ENCODE results near the gene PAK1. TPM values are rescaled to one million over a fixed set of nuclear protein-coding genes. Genes with fewer than 3 reads are reported as not detected.

PAK1 gene
- total RNA-seq, 1 donor from 2014 or later = 41.0 TPM

DNA sequence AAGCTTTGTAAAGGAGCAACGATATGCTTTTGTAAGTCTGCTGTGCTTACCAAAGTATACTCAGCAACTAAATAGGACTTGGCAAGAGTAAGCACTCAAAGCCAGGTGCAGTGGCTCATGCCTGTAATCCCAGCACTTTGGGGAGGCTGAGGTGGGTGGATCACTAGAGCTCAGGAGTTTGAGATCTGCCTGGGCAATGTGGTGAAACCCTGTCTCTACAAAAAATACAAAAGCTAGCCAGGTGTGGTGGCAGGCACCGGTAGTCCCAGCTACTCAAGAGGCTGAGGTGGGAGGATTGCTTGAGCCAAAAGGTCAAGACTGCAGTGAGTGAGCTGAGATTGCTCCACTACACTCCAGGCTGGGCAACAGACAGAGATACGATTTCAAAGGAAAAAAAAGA, 67.5 kb downstream of the PAK1 start:
- peaks cover 81% of the 10 kb centered on the region for H3K79me2 ChIP-seq (ENCODE audit: insufficient read depth, low read length)
- no peaks in the 10 kb centered on the region for H3K36me3 Mint-ChIP-seq (ENCODE audit: low read depth, unreplicated experiment)

DNA sequence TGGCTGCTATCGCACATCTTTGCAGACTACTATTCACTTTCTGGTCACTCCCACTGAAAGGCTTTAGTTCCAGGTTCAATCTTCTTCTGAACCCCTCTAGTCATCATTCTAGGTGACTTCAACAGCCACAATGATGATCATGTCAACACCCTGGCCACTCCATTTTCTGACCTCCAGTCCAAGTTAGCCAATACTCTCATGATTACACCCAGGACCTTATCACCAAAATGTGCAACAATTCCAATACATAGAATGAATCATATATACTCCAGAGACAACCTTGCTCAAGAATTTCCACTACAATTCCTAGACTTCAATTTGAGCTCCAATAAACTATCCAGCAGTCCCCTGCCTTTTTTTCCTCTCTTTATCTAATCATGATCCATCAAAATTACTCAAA, 70.7 kb downstream of the PAK1 start:
- no peak for TF ChIP-seq EZH2 (IDR thresholded peaks at IDR 0.05; ENCODE audit: insufficient read depth, low read length)
- TF ChIP-seq, protein P1, sequence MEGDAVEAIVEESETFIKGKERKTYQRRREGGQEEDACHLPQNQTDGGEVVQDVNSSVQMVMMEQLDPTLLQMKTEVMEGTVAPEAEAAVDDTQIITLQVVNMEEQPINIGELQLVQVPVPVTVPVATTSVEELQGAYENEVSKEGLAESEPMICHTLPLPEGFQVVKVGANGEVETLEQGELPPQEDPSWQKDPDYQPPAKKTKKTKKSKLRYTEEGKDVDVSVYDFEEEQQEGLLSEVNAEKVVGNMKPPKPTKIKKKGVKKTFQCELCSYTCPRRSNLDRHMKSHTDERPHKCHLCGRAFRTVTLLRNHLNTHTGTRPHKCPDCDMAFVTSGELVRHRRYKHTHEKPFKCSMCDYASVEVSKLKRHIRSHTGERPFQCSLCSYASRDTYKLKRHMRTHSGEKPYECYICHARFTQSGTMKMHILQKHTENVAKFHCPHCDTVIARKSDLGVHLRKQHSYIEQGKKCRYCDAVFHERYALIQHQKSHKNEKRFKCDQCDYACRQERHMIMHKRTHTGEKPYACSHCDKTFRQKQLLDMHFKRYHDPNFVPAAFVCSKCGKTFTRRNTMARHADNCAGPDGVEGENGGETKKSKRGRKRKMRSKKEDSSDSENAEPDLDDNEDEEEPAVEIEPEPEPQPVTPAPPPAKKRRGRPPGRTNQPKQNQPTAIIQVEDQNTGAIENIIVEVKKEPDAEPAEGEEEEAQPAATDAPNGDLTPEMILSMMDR (IDR thresholded peaks at IDR 0.05; ENCODE audit: insufficient read depth, low read depth, low read length) = no peak
- FAIRE-seq (no peak), DNase-seq (ENCODE audit: low read depth) (no peak)
- H3K4me1 Mint-ChIP-seq (ENCODE audit: low read depth, unreplicated experiment) = peaks cover 21% of the 10 kb centered on the region
- no peak overlapping the region for H3K4me3 Mint-ChIP-seq (ENCODE audit: unreplicated experiment)
- Histone ChIP-seq H3K9me3 (ENCODE audit: insufficient read depth, low read depth, low read length) (no peaks in the 10 kb centered on the region), H3K27ac (ENCODE audit: low read depth, low read length) (no peak overlapping the region), H4K20me1 (ENCODE audit: insufficient read depth, low read length) (peaks cover 54% of the 10 kb centered on the region), H3K4me2 (ENCODE audit: low read length) (no peak overlapping the region), H3K27me3 (ENCODE audit: insufficient read depth, low read length) (no peaks in the 10 kb centered on the region), H3K79me2 (ENCODE audit: insufficient read depth, low read length) (peaks cover 61% of the 10 kb centered on the region), H3K4me3 (ENCODE audit: insufficient read depth, low read depth, low read length) (no peak overlapping the region), H3K9ac (ENCODE audit: low read length) (no peak overlapping the region), H3K4me1 (ENCODE audit: insufficient read depth, low read length) (peaks cover 9% of the 10 kb centered on the region), H3K36me3 (ENCODE audit: insufficient read depth, low read length) (no peaks in the 10 kb centered on the region), H2AFZ (ENCODE audit: low read depth, low read length) (no peak overlapping the region)
- H3K9me3 Mint-ChIP-seq (ENCODE audit: unreplicated experiment) = no peaks in the 10 kb centered on the region
- no peaks in the 10 kb centered on the region for H3K27me3 Mint-ChIP-seq (ENCODE audit: low read depth, unreplicated experiment)
- no peak overlapping the region for H3K27ac Mint-ChIP-seq (ENCODE audit: unreplicated experiment)
- H3K36me3 Mint-ChIP-seq (ENCODE audit: low read depth, unreplicated experiment) = no peaks in the 10 kb centered on the region

More for the DNA sequence above, 67.5 kb downstream of the PAK1 start:
- TF ChIP-seq, protein P1 (IDR thresholded peaks at IDR 0.05; ENCODE audit: insufficient read depth, low read depth, low read length) = no peak
- TF ChIP-seq EZH2 (IDR thresholded peaks at IDR 0.05; ENCODE audit: insufficient read depth, low read length) = no peak
- H3K4me1 Mint-ChIP-seq (ENCODE audit: low read depth, unreplicated experiment) = peaks cover 24% of the 10 kb centered on the region
- Histone ChIP-seq H3K36me3 (ENCODE audit: insufficient read depth, low read length) (no peaks in the 10 kb centered on the region), H3K4me3 (ENCODE audit: insufficient read depth, low read depth, low read length) (no peak overlapping the region), H3K27me3 (ENCODE audit: insufficient read depth, low read length) (no peaks in the 10 kb centered on the region), H3K4me2 (ENCODE audit: low read length) (no peak overlapping the region), H3K9me3 (ENCODE audit: insufficient read depth, low read depth, low read length) (no peaks in the 10 kb centered on the region), H3K4me1 (ENCODE audit: insufficient read depth, low read length) (peaks cover 21% of the 10 kb centered on the region), H3K27ac (ENCODE audit: low read depth, low read length) (no peak overlapping the region), H2AFZ (ENCODE audit: low read depth, low read length) (no peak overlapping the region), H4K20me1 (ENCODE audit: insufficient read depth, low read length) (peaks cover 44% of the 10 kb centered on the region), H3K9ac (ENCODE audit: low read length) (no peak overlapping the region)
- no peak overlapping the region for H3K4me3 Mint-ChIP-seq (ENCODE audit: unreplicated experiment)
- no peaks in the 10 kb centered on the region for H3K27me3 Mint-ChIP-seq (ENCODE audit: low read depth, unreplicated experiment)
- no peaks in the 10 kb centered on the region for H3K9me3 Mint-ChIP-seq (ENCODE audit: unreplicated experiment)
- no peak for DNase-seq (ENCODE audit: low read depth)
- no peak for FAIRE-seq
- H3K27ac Mint-ChIP-seq (ENCODE audit: unreplicated experiment) = no peak overlapping the region

DNA sequence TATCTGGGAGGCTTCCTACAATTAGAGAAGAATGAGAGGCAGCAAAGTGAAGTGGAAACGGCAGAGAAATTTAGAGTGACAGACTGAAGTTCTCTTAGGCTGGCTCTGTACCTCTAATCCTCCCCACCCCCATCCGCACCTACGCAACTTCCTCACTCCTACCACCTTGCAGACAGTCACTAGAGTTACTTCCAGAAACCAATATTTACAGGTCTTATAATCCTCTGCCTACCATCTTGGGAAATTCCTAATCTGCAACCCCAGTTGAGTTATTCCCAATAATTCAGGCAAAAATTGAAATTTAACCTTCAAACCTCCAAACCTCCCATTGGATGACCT, 71.7 kb downstream of the PAK1 start:
- no peak overlapping the region for H3K4me3 Mint-ChIP-seq (ENCODE audit: unreplicated experiment)
- Histone ChIP-seq H3K27me3 (ENCODE audit: insufficient read depth, low read length) (no peaks in the 10 kb centered on the region), H2AFZ (ENCODE audit: low read depth, low read length) (no peak overlapping the region), H3K27ac (ENCODE audit: low read depth, low read length) (no peak overlapping the region), H3K4me2 (ENCODE audit: low read length) (no peak overlapping the region), H4K20me1 (ENCODE audit: insufficient read depth, low read length) (peaks cover 54% of the 10 kb centered on the region), H3K79me2 (ENCODE audit: insufficient read depth, low read length) (peaks cover 66% of the 10 kb centered on the region), H3K9ac (ENCODE audit: low read length) (no peak overlapping the region), H3K36me3 (ENCODE audit: insufficient read depth, low read length) (peaks cover 2% of the 10 kb centered on the region), H3K9me3 (ENCODE audit: insufficient read depth, low read depth, low read length) (no peaks in the 10 kb centered on the region), H3K4me1 (ENCODE audit: insufficient read depth, low read length) (peaks cover 3% of the 10 kb centered on the region), H3K4me3 (ENCODE audit: insufficient read depth, low read depth, low read length) (no peak overlapping the region)
- FAIRE-seq (no peak), DNase-seq (ENCODE audit: low read depth) (no peak)
- H3K27ac Mint-ChIP-seq (ENCODE audit: unreplicated experiment) = no peak overlapping the region
- TF ChIP-seq, protein P1 (IDR thresholded peaks at IDR 0.05; ENCODE audit: insufficient read depth, low read depth, low read length) = no peak
- TF ChIP-seq EZH2 (IDR thresholded peaks at IDR 0.05; ENCODE audit: insufficient read depth, low read length) = no peak
- peaks cover 11% of the 10 kb centered on the region for H3K4me1 Mint-ChIP-seq (ENCODE audit: low read depth, unreplicated experiment)
- H3K36me3 Mint-ChIP-seq (ENCODE audit: low read depth, unreplicated experiment) = no peaks in the 10 kb centered on the region
- H3K27me3 Mint-ChIP-seq (ENCODE audit: low read depth, unreplicated experiment) = no peaks in the 10 kb centered on the region
- no peaks in the 10 kb centered on the region for H3K9me3 Mint-ChIP-seq (ENCODE audit: unreplicated experiment)
